Endodermal cell (in vitro differentiated cells): ENCODE measurements around the gene ACBD4. TPM values are rescaled to one million over a fixed set of nuclear protein-coding genes. Genes with fewer than 3 reads are reported as not detected.

Experiments used
- DNase-seq: peaks from one replicate; pipeline ENCODE4 v3.0.0-alpha.2; 2017
- H3K27ac ChIP-seq: 2 replicates; pipeline ENCODE4 v1.5.1; 2013; ENCODE audit warnings: mild to moderate bottlenecking, low read depth, low read length, moderate library complexity
- H3K27me3 ChIP-seq: 2 replicates; pipeline ENCODE4 v1.6.1; 2013; ENCODE audit warnings: mild to moderate bottlenecking, low read length, moderate library complexity; ENCODE audit not compliant: insufficient read depth, control insufficient read depth, poor library complexity, severe bottlenecking
- H3K36me3 ChIP-seq: 2 replicates; pipeline ENCODE4 v1.7.0; 2013; ENCODE audit warnings: mild to moderate bottlenecking, low read length, moderate library complexity; ENCODE audit not compliant: control insufficient read depth, insufficient read depth
- H3K4me1 ChIP-seq: one replicate; pipeline ENCODE4 v1.7.0; 2013; ENCODE audit warnings: low read length; ENCODE audit not compliant: control insufficient read depth, insufficient read depth
- H3K4me3 ChIP-seq: 2 replicates; pipeline ENCODE4 v1.5.1; 2013; ENCODE audit warnings: mild to moderate bottlenecking, low read length, moderate library complexity
- H3K9ac ChIP-seq: 2 replicates; pipeline ENCODE4 v1.6.1; 2013; ENCODE audit warnings: mild to moderate bottlenecking, low read length, moderate library complexity; ENCODE audit not compliant: poor library complexity, severe bottlenecking; ENCODE audit errors: extremely low read depth
- H3K9me3 ChIP-seq: 2 replicates; pipeline ENCODE4 v1.6.1; 2013; ENCODE audit warnings: mild to moderate bottlenecking, low read length, moderate library complexity; ENCODE audit not compliant: control insufficient read depth
- H3K27ac Mint-ChIP-seq: 2 replicates; pipeline ENCODE4 v1.8.0; 2020; ENCODE audit warnings: mixed read lengths
- H3K27me3 Mint-ChIP-seq: 2 replicates; pipeline ENCODE4 v1.8.0; 2021; ENCODE audit warnings: mild to moderate bottlenecking, mixed read lengths; ENCODE audit not compliant: insufficient read depth
- H3K36me3 Mint-ChIP-seq: 2 replicates; pipeline ENCODE4 v1.8.0; 2020; ENCODE audit warnings: low read depth, mixed read lengths
- H3K4me1 Mint-ChIP-seq: 2 replicates; pipeline ENCODE4 v1.8.0; 2020; ENCODE audit warnings: mixed read lengths
- H3K4me3 Mint-ChIP-seq: 2 replicates; pipeline ENCODE4 v1.8.0; 2020; ENCODE audit warnings: mild to moderate bottlenecking, moderate library complexity, mixed read lengths
- H3K9me3 Mint-ChIP-seq: 2 replicates; pipeline ENCODE4 v1.8.0; 2020; ENCODE audit warnings: mild to moderate bottlenecking, mixed read lengths
- WGBS, 2 experiments: methylation state at CpG; one replicate each; pipeline versions ENCODE4 v1.1.5 to v1.1.7; 2013; ENCODE audit warnings: missing lambda C conversion rate in 2 of 2, mixed read lengths in 1 of 2; ENCODE audit not compliant: insufficient coverage in 1 of 2, insufficient read length in 1 of 2; 5-methylcytosine and 5-hydroxymethylcytosine counted together
- total RNA-seq, 2 donors: library from RNA; stranded (reverse); fragmentation: NEBNext Ultra II Directional in 1 of 2; extraction: Animal tissue kit (Norgen Biotek cat#: 25700) in 1 of 2; gene quantifications; 2 replicates in 1 of 2; 3 replicates in 1 of 2; pipeline ENCODE4 v1.2.1, GENCODE V29; 2021
- TF ChIP-seq, protein P1 (sequence below): fragments of 200-600 bp; sonication (generic); conservative IDR thresholded peaks from 2 replicates; pipeline ENCODE4 v1.5.0; 2021; ENCODE audit warnings: antibody characterized with exemption, mild to moderate bottlenecking

ACBD4 gene
- total RNA-seq, 2 donors from 2014 or later, result 17.4 to 19.5 TPM

DNA sequence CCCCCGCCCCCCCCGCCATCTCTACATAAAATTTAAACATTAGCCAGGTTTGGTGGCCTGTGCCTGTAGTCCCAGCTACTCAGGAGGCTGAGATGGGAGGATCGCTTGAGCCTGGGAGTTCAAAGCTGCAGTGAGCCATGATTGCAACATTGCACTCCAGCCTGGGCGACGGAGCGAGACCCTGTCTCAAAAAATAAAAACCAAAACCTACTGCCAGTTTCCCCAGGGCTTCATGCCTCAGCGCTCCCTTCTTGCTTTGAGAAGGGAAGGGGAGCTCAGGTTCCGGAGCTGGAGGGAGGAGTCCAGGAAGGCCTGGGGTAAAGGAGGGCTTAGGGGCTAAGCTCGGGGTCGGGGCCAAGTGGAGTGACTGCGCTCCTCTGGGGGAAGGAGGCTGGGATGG lies 23.6 kb upstream of the ACBD4 start:
- 88 to 95% methylated on average over 1 to 11 of the region's 11 CpGs for WGBS, 2 experiments
- no peak overlapping the region for H3K27ac ChIP-seq
- no peaks in the 10 kb centered on the region for H3K27me3 ChIP-seq
- H3K4me1 ChIP-seq, result no peaks in the 10 kb centered on the region
- Mint-ChIP-seq H3K36me3 (peaks cover 7% of the 10 kb centered on the region), H3K4me1 (no peaks in the 10 kb centered on the region), H3K27ac (peak overlapping the region; percentile 58), H3K9me3 (no peaks in the 10 kb centered on the region), H3K27me3 (no peaks in the 10 kb centered on the region), H3K4me3 (no peak overlapping the region)
- no peak overlapping the region for H3K4me3 ChIP-seq
- H3K9me3 ChIP-seq, result no peaks in the 10 kb centered on the region
- no peak for DNase-seq
- no peak overlapping the region for H3K9ac ChIP-seq
- TF ChIP-seq, protein P1, sequence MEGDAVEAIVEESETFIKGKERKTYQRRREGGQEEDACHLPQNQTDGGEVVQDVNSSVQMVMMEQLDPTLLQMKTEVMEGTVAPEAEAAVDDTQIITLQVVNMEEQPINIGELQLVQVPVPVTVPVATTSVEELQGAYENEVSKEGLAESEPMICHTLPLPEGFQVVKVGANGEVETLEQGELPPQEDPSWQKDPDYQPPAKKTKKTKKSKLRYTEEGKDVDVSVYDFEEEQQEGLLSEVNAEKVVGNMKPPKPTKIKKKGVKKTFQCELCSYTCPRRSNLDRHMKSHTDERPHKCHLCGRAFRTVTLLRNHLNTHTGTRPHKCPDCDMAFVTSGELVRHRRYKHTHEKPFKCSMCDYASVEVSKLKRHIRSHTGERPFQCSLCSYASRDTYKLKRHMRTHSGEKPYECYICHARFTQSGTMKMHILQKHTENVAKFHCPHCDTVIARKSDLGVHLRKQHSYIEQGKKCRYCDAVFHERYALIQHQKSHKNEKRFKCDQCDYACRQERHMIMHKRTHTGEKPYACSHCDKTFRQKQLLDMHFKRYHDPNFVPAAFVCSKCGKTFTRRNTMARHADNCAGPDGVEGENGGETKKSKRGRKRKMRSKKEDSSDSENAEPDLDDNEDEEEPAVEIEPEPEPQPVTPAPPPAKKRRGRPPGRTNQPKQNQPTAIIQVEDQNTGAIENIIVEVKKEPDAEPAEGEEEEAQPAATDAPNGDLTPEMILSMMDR, result no peak
- H3K36me3 ChIP-seq, result peaks cover 10% of the 10 kb centered on the region

DNA sequence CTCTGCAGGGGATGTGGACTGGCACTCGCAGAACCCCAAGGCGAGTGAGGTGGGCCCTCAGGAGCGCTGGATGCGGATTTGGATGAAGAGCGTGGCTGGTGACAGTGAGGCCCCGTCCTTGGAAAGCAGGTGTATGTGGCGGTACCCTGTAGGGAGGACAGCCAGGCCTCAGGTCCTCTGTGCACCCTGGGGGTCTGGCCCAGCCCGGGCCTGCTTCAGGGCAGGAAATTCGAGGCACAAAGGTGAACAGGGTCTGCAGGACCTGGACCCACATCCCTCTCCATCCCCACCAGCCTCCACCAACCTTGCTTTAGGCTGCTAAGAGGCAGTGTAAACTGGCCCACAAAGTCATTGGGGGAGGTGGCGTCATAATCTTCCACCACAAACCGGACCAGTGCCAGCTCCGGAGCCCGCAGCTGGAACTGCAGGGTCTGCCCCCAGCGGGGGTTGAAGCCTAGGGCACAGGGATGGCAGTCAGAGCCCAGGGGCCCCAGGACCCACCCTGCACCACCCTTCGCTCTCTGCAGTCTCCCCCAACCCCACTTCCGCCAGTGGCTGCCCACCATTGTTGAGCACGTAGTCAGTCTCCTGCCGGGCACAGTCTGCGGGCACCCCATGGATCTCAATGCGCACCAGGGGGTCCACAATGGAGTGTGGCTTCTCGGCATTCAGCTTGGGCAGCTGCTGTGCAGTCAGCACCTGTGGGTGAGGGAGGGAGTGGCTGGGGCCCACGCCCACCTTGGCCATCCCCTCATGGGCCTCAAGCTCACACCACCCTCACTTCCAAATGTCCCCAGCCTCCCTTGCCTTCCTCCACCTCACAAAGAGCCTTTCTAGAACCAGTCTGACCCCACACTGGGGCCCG lies 22.7 kb upstream of the ACBD4 start:
- Mint-ChIP-seq H3K36me3 (peaks cover 2% of the 10 kb centered on the region), H3K4me3 (no peak overlapping the region), H3K9me3 (no peaks in the 10 kb centered on the region), H3K27me3 (no peaks in the 10 kb centered on the region), H3K4me1 (no peaks in the 10 kb centered on the region), H3K27ac (no peak overlapping the region)
- Histone ChIP-seq H3K9ac (no peak overlapping the region), H3K36me3 (peaks cover under 1% of the 10 kb centered on the region), H3K4me1 (no peaks in the 10 kb centered on the region), H3K27me3 (no peaks in the 10 kb centered on the region), H3K4me3 (no peak overlapping the region), H3K9me3 (no peaks in the 10 kb centered on the region), H3K27ac (no peak overlapping the region)
- TF ChIP-seq, protein P1, result no peak
- no peak for DNase-seq
- WGBS, 2 experiments, result 97 to 100% methylated on average over 13 to 22 of the region's 23 CpGs

DNA sequence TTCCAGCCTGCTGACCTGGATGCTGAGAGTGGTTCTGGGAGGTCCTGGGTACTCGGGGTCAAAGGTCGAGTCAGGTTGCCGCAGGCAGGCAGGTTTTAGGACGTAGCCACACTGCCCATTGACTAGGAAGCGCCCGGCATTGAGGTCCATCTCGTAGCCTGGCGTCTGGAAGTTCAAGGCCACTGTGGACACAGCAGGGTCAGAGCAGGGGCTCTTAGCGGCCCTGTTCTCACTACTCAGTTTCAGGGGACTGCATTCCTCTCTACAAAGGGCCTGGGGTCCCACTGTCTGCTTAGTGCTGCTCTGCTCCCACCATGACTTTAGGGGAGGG lies 22.1 kb upstream of the ACBD4 start:
- Mint-ChIP-seq H3K9me3 (no peaks in the 10 kb centered on the region), H3K4me3 (no peak overlapping the region), H3K27me3 (no peaks in the 10 kb centered on the region), H3K4me1 (no peaks in the 10 kb centered on the region), H3K27ac (no peak overlapping the region), H3K36me3 (peaks cover 3% of the 10 kb centered on the region)
- Histone ChIP-seq H3K4me3 (no peak overlapping the region), H3K4me1 (no peaks in the 10 kb centered on the region), H3K27me3 (no peaks in the 10 kb centered on the region), H3K27ac (no peak overlapping the region), H3K36me3 (no peaks in the 10 kb centered on the region), H3K9me3 (no peaks in the 10 kb centered on the region), H3K9ac (no peak overlapping the region)
- TF ChIP-seq, protein P1, result no peak
- 92 to 97% methylated on average over 9 of the region's 9 CpGs for WGBS, 2 experiments
- no peak for DNase-seq
